CD14-positive monocyte (primary cell): Measurements from ENCODE around the gene ADAM30. TPM values are rescaled to one million over a fixed set of nuclear protein-coding genes. Genes with fewer than 3 reads are reported as not detected.
A peak's percentile ranks its signal among the peaks of the same experiment; 100 is the strongest.

ENCODE experiments used
- DNase-seq, 3 donors: peaks; one replicate each; pipeline ENCODE4 v3.0.0-alpha.2; 2011 to 2022
- H2AFZ ChIP-seq: 2 replicates; pipeline ENCODE4 v1.6.0; 2012; ENCODE audit warnings: mild to moderate bottlenecking, low read depth, low read length, inconsistent platforms; ENCODE audit not compliant: insufficient read depth, poor library complexity, severe bottlenecking
- H3K27ac ChIP-seq, 2 donors: 1 replicate in 1 of 2; 2 replicates in 1 of 2; pipeline ENCODE4 v1.5.1; 2012 to 2013; ENCODE audit warnings: low read length in 2 of 2, control low read depth in 1 of 2, inconsistent platforms in 1 of 2, low read depth in 1 of 2, mild to moderate bottlenecking in 1 of 2
- H3K27me3 ChIP-seq, 2 donors: one replicate each; pipeline versions ENCODE4 v1.6.0 to v1.6.1; 2011 to 2013; ENCODE audit warnings: low read length in 2 of 2; ENCODE audit not compliant: control insufficient read depth in 2 of 2, insufficient read depth in 2 of 2
- H3K36me3 ChIP-seq, 2 donors: replicated peaks in 1 of 2; 1 replicate in 1 of 2; 2 replicates in 1 of 2; pipeline versions ENCODE4 v1.5.1 to v1.6.1; 2012 to 2013; ENCODE audit warnings: low read length in 2 of 2, control low read depth in 1 of 2, inconsistent platforms in 1 of 2, mild to moderate bottlenecking in 1 of 2; ENCODE audit not compliant: insufficient read depth in 2 of 2, control insufficient read depth in 1 of 2
- H3K4me1 ChIP-seq, 2 donors: 1 replicate in 1 of 2; 2 replicates in 1 of 2; pipeline versions ENCODE4 v1.5.1 to v1.6.1; 2012 to 2013; ENCODE audit warnings: low read length in 2 of 2, control low read depth in 1 of 2, inconsistent platforms in 1 of 2, mild to moderate bottlenecking in 1 of 2, moderate library complexity in 1 of 2; ENCODE audit not compliant: insufficient read depth in 2 of 2, control insufficient read depth in 1 of 2
- H3K4me2 ChIP-seq: replicated peaks from 2 replicates; pipeline ENCODE3; 2012; ENCODE audit warnings: low read length, moderate library complexity, mild to moderate bottlenecking; ENCODE audit not compliant: poor library complexity, severe bottlenecking; ENCODE audit errors: extremely low read depth
- H3K4me3 ChIP-seq, 3 experiments: fragments of 200-600 bp in 1 of 3; sonication (generic) in 1 of 3; replicated peaks in 1 of 3; 1 replicate in 2 of 3; 2 replicates in 1 of 3; pipeline ENCODE4 v1.5.1; 2011 to 2013; ENCODE audit warnings: low read length in 3 of 3, mild to moderate bottlenecking in 3 of 3, control low read depth in 2 of 3, low read depth in 2 of 3, inconsistent platforms in 1 of 3, moderate library complexity in 1 of 3
- H3K79me2 ChIP-seq: 2 replicates; pipeline ENCODE4 v1.6.0; 2012; ENCODE audit warnings: mild to moderate bottlenecking, control low read depth, inconsistent platforms, low read length, moderate library complexity; ENCODE audit not compliant: insufficient read depth
- H3K9ac ChIP-seq: 2 replicates; pipeline ENCODE4 v1.6.0; 2017; ENCODE audit warnings: low read length, mild to moderate bottlenecking; ENCODE audit not compliant: insufficient read depth, poor library complexity, severe bottlenecking
- H3K9me3 ChIP-seq, 2 donors: replicated peaks in 1 of 2; 1 replicate in 1 of 2; 2 replicates in 1 of 2; pipeline versions ENCODE4 v1.5.1 to v1.6.1; 2012 to 2013; ENCODE audit warnings: low read length in 2 of 2, control low read depth in 1 of 2; ENCODE audit not compliant: control insufficient read depth in 1 of 2, insufficient read depth in 1 of 2
- H4K20me1 ChIP-seq: 2 replicates; pipeline ENCODE4 v1.6.0; 2012; ENCODE audit warnings: mild to moderate bottlenecking, low read length, control low read depth, moderate library complexity; ENCODE audit not compliant: insufficient read depth
- H3K27ac Mint-ChIP-seq, 7 donors: one replicate each; pipeline ENCODE4 v1.8.0; 2020; ENCODE audit warnings: mild to moderate bottlenecking in 7 of 7, mixed read lengths in 7 of 7, moderate library complexity in 6 of 7, inconsistent platforms in 2 of 7
- H3K27me3 Mint-ChIP-seq, 3 donors: one replicate each; pipeline ENCODE4 v1.8.0; 2021 to 2022; ENCODE audit warnings: low read depth in 3 of 3, mild to moderate bottlenecking in 3 of 3, mixed read lengths in 3 of 3, moderate library complexity in 3 of 3, inconsistent platforms in 1 of 3
- H3K36me3 Mint-ChIP-seq, 2 donors: one replicate each; pipeline ENCODE4 v1.8.0; 2020; ENCODE audit warnings: mixed read lengths in 2 of 2, inconsistent platforms in 1 of 2, mild to moderate bottlenecking in 1 of 2
- H3K4me1 Mint-ChIP-seq: one replicate; pipeline ENCODE4 v1.8.0; 2020; ENCODE audit warnings: mild to moderate bottlenecking, mixed read lengths
- H3K4me3 Mint-ChIP-seq, 2 donors: one replicate each; pipeline ENCODE4 v1.8.0; 2020; ENCODE audit warnings: mild to moderate bottlenecking in 2 of 2, mixed read lengths in 2 of 2, moderate library complexity in 1 of 2
- H3K9me3 Mint-ChIP-seq, 7 donors: one replicate each; pipeline ENCODE4 v1.8.0; 2020 to 2022; ENCODE audit warnings: mixed read lengths in 7 of 7, mild to moderate bottlenecking in 6 of 7, moderate library complexity in 6 of 7, inconsistent platforms in 2 of 7
- WGBS: methylation state at CpG from one replicate; pipeline ENCODE4 v1.1.5; 2013; ENCODE audit warnings: missing lambda C conversion rate; ENCODE audit not compliant: insufficient coverage; 5-methylcytosine and 5-hydroxymethylcytosine counted together
- intact Hi-C, 2 donors: fragments of 100-400 bp; cut with micrococcal nuclease; formaldehyde crosslinking; loops; one replicate each; pipeline versions ENCODE4 v1.15.0 to v1.15.1; 2023
- polyA plus RNA-seq, 3 donors: library from polyadenylated mRNA; depleted of rRNA in 1 of 3; unstranded in 2 of 3; stranded (reverse) in 1 of 3; fragments of 300-500 nt in 2 of 3; fragments of >200 nt in 1 of 3; fragmentation: Illumina TruSeq in 2 of 3; gene quantifications; 1 replicate in 2 of 3; 2 replicates in 1 of 3; pipeline ENCODE4 v1.2.3, GENCODE V29; 2012 to 2021
- TF ChIP-seq, protein P1 (sequence below): fragments of 200-600 bp; IDR thresholded peaks from one replicate; pipeline ENCODE4 v1.8.0; 2022; ENCODE audit warnings: antibody characterized with exemption, mild to moderate bottlenecking

Gene ADAM30
- polyA plus RNA-seq, 3 donors = not detected

- peaks cover 0 to 1% (median 0%) of the 10 kb centered on the region in 3 donors for H3K27me3 Mint-ChIP-seq
- H3K4me1 Mint-ChIP-seq = no peaks in the 10 kb centered on the region
- Histone ChIP-seq H3K9me3 (no peaks in the 10 kb centered on the region), H3K4me1 (no peaks in the 10 kb centered on the region), H4K20me1 (peaks cover 100% of the 10 kb centered on the region), H3K9ac (no peak overlapping the region), H3K4me3 (no peak overlapping the region), H3K27me3 (no peaks in the 10 kb centered on the region), H3K27ac (no peak overlapping the region), H2AFZ (no peak overlapping the region), H3K36me3 (peaks cover 100% of the 10 kb centered on the region in 2 donors), H3K4me2 (no peak overlapping the region), H3K79me2 (no peaks in the 10 kb centered on the region)
- H3K9me3 Mint-ChIP-seq = no peaks in the 10 kb centered on the region
- H3K36me3 Mint-ChIP-seq = peaks cover 94 to 99% of the 10 kb centered on the region in 2 donors
- TF ChIP-seq, protein P1, sequence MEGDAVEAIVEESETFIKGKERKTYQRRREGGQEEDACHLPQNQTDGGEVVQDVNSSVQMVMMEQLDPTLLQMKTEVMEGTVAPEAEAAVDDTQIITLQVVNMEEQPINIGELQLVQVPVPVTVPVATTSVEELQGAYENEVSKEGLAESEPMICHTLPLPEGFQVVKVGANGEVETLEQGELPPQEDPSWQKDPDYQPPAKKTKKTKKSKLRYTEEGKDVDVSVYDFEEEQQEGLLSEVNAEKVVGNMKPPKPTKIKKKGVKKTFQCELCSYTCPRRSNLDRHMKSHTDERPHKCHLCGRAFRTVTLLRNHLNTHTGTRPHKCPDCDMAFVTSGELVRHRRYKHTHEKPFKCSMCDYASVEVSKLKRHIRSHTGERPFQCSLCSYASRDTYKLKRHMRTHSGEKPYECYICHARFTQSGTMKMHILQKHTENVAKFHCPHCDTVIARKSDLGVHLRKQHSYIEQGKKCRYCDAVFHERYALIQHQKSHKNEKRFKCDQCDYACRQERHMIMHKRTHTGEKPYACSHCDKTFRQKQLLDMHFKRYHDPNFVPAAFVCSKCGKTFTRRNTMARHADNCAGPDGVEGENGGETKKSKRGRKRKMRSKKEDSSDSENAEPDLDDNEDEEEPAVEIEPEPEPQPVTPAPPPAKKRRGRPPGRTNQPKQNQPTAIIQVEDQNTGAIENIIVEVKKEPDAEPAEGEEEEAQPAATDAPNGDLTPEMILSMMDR = no peak
- WGBS = 100% methylated on average over 1 of the region's 5 CpGs
- no peak overlapping the region for H3K4me3 Mint-ChIP-seq
- peak overlapping the region in 2 of 7 donors; percentile 5 to 12 for H3K27ac Mint-ChIP-seq
- intact Hi-C loops = no loop called here
- no peak for DNase-seq
These were observed 21.2 kb upstream of the ADAM30 start for GRCh38 chr1:119917304-119918055.

DNA sequence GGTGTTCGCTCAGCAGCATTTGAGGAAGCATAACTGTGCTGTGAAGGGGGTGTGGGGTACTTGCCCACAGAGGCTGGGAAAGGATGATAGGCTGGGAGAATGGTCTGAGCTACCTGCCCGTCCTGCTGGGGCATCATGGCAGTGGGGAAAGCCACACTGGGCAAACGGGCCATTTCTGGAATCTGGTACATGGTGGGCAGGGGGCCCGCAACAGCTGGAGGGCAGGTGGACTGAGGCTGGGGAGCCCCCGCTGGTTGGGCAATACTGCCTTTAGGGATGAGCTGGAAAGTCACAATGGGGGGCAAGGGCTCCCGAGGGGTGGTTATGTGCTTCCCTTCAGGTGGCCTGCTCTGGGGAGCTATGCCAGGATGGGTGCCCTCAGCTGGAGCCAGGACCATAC lies 19.2 kb upstream of the ADAM30 start:
- Histone ChIP-seq H3K27me3 (no peaks in the 10 kb centered on the region), H3K4me2 (no peak overlapping the region), H3K36me3 (peaks cover 88 to 100% of the 10 kb centered on the region in 2 donors), H2AFZ (no peak overlapping the region), H3K9me3 (no peaks in the 10 kb centered on the region), H4K20me1 (peaks cover 100% of the 10 kb centered on the region), H3K27ac (no peak overlapping the region), H3K9ac (no peak overlapping the region), H3K4me3 (no peak overlapping the region), H3K4me1 (no peaks in the 10 kb centered on the region), H3K79me2 (no peaks in the 10 kb centered on the region)
- Mint-ChIP-seq H3K9me3 (no peaks in the 10 kb centered on the region), H3K27ac (peak overlapping the region in 3 of 7 donors; percentile 12 to 34 (median 33)), H3K4me1 (no peaks in the 10 kb centered on the region), H3K27me3 (peaks cover 0 to 1% (median 0%) of the 10 kb centered on the region in 3 donors), H3K36me3 (peaks cover 82 to 92% of the 10 kb centered on the region in 2 donors), H3K4me3 (no peak overlapping the region)
- intact Hi-C loops = no loop called here
- DNase-seq = no peak
- TF ChIP-seq, protein P1 = no peak
- WGBS = 95% methylated on average over 5 of the region's 6 CpGs
